Left renal pelvis (tissue), 4 donors: ENCODE measurements around the gene ASXL1. TPM values are rescaled to one million over a fixed set of nuclear protein-coding genes. Genes with fewer than 3 reads are reported as not detected.
"Not testable (repeated sequence)": the region's sequence is repeated elsewhere in the genome, so short reads cannot be mapped to it uniquely, and the experiment has no call there.

ENCODE experiments used
- DNase-seq, 4 donors: peaks; one replicate each; pipeline ENCODE4 v3.0.0-alpha.2; 2013; ENCODE audit warnings: low read depth in 4 of 4, low spot score in 3 of 4
- polyA plus RNA-seq, 4 donors: library from polyadenylated mRNA; unstranded; fragments of 120-200 nt; gene quantifications; one replicate each; pipeline ENCODE4 v1.2.1, GENCODE V29; 2013; ENCODE audit not compliant: insufficient read length in 4 of 4

ASXL1 gene
- polyA plus RNA-seq, 4 donors, result 59.5 to 76.0 (median 67.6) TPM

GRCh38 chr20:32397567-32398084, 39.5 kb downstream of the ASXL1 start:
- DNase-seq, result no peak

- DNase-seq, result no peak
These were observed 42.3 kb downstream of the ASXL1 start for GRCh38 chr20:32400476-32400875.

DNA sequence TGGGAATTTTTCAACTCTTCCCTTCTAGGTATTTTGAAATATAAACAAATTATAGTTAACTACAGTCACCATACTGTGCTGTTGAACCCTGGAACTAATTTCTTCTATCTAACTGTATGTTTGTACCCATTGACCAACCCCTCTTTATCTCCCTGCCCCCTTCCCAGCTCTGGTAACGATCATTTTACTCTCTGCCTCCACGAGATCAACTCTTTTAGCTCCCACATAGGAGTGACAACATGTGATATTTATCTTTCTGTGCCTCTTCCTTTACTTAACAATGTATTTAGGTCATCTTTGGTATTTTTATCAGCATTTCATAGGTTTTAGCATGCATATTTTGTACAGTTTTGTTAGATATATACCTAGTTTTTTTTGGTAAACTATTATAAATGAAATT, 45.9 kb downstream of the ASXL1 start:
- DNase-seq, result no peak

GRCh38 chr20:32406701-32407100, 48.6 kb downstream of the ASXL1 start:
- no peak for DNase-seq

GRCh38 chr20:32407131-32407750, 49.1 kb downstream of the ASXL1 start:
- not testable (repeated sequence) for DNase-seq

- DNase-seq, result no peak
These were observed 54.0 kb downstream of the ASXL1 start for GRCh38 chr20:32411955-32412706.

DNA sequence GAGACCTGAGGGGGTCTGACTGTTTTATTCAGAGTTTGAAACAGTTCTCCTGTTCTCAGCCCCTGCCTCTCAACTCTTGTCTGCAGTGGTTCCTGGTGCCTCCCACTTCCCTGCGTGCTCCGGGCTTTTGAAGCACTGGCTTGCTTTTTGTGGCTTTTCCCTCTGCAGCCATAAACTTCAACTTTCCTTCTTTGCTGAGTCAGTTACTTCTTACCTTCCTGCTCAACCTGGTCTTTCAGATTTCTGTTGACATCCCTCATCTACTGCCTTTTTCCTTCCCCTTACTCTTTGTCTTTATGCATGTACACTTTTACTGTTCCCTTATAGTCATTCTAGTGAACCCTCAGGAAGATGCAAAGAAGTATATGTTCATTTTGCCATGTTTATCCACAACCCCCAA, 57.4 kb downstream of the ASXL1 start:
- DNase-seq, result no peak

DNA sequence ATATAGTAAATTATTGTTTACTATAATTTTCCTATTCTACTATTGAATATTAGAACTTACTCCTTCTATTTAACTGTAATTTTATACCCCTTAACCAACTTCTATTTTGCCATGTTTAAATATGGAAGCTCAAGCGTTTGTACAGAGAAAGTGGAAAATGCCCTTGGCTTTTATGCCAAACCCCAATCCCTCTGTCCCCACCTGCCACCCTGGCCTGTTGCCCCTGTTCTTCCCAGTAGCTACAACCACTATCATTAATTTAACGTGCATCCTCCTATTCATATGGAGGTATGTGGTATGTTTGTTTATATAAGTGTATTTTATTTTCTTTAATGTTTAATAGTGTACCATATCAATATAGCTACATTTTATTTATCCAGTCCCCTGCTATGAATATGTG, 58.1 kb downstream of the ASXL1 start:
- DNase-seq, result no peak

GRCh38 chr20:32418376-32418775, 60.2 kb downstream of the ASXL1 start:
- DNase-seq, result no peak

- DNase-seq, result no peak
These were observed 63.2 kb downstream of the ASXL1 start for GRCh38 chr20:32421290-32421689.

DNA sequence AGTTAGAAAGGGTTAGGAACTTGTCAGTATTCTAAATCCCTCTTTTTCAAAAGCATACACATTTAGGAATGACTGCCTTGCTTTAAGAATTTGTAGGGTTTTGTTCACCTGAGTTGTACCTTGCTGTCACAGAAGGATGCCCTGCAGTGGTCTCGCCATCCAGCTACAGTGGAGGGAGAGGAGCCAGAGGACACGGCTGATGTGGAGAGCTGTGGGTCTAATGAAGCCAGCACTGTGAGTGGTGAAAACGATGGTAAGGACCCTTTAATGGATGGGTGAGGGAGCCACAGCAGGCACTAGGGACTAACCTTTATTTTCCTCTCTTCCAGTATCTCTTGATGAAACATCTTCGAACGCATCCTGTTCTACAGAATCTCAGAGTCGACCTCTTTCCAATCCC, 69.9 kb downstream of the ASXL1 start:
- DNase-seq, result no peak

- DNase-seq, result no peak
These were observed 71.2 kb downstream of the ASXL1 start for GRCh38 chr20:32429343-32429742.

- no peak for DNase-seq
These were observed 71.7 kb downstream of the ASXL1 start for GRCh38 chr20:32429745-32430360.

DNA sequence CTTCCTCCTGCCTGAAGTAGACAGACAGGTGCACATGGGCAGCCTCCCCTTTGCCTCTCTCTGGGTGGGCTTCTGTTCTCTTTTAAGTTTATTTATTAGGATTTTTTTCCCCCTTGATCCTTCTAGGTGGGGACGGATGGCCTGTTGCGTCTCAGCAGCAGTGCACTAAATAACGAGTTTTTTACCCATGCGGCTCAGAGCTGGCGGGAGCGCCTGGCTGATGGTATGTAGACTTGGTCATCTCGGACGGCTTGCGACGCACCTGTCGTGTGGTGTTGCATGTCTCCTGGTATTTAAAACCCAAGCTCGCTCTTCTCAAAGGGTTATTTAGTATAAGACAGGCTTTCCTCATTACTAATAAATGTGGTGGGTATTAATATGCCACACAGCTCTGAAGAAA, 73.3 kb downstream of the ASXL1 start:
- DNase-seq, result no peak

DNA sequence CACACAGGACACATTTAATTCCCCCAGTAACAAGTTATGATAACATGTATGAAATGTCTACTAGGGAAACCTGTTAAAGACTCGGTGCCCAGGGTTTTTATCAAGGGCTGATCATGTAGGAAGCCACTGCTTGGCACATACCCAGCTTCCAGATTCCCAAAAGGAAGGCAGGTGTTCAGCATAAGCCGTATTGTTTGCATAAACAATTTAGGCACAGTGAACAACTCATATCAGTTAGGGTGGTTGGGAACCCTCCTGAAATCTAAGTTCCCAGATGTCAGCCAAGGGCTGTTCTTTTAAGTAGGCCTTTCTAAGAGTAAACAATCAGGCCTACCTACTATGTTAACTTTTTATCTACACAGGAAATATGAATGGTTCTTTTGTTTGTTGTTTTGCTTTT, 74.1 kb downstream of the ASXL1 start:
- DNase-seq, result no peak

GRCh38 chr20:32433311-32434021, 75.3 kb downstream of the ASXL1 start:
- DNase-seq, result no peak

- no peak for DNase-seq
These were observed 76.3 kb downstream of the ASXL1 start for GRCh38 chr20:32434434-32434833.

- DNase-seq, result no peak
These were observed 77.4 kb downstream of the ASXL1 start for GRCh38 chr20:32435449-32436107.

DNA sequence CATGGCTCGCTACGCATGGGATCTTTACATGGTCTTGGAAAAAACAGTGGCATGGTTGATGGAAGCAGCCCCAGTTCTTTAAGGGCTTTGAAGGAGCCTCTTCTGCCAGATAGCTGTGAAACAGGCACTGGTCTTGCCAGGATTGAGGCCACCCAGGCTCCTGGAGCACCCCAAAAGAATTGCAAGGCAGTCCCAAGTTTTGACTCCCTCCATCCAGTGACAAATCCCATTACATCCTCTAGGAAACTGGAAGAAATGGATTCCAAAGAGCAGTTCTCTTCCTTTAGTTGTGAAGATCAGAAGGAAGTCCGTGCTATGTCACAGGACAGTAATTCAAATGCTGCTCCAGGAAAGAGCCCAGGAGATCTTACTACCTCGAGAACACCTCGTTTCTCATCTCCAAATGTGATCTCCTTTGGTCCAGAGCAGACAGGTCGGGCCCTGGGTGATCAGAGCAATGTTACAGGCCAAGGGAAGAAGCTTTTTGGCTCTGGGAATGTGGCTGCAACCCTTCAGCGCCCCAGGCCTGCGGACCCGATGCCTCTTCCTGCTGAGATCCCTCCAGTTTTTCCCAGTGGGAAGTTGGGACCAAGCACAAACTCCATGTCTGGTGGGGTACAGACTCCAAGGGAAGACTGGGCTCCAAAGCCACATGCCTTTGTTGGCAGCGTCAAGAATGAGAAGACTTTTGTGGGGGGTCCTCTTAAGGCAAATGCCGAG, 78.2 kb downstream of the ASXL1 start:
- no peak for DNase-seq

- DNase-seq, result no peak
These were observed 78.8 kb downstream of the ASXL1 start for GRCh38 chr20:32436968-32437367.
